Adipocyte (in vitro differentiated cells): Measurements from ENCODE around the gene PSMD8.
A peak's percentile ranks its signal among the peaks of the same experiment; 100 is the strongest.

Experiments used
- DNase-seq: peaks from one replicate; pipeline ENCODE4 v3.0.0-alpha.2; 2015; ENCODE audit warnings: low read depth
- H3K27me3 ChIP-seq: replicated peaks from 2 replicates; pipeline ENCODE4 v1.7.0; 2013; ENCODE audit warnings: mild to moderate bottlenecking, low read length, moderate library complexity; ENCODE audit not compliant: control insufficient read depth, insufficient read depth
- H3K36me3 ChIP-seq: 2 replicates; pipeline ENCODE4 v1.7.0; 2013; ENCODE audit warnings: low read length, mild to moderate bottlenecking, moderate library complexity; ENCODE audit not compliant: control insufficient read depth, insufficient read depth, severe bottlenecking
- H3K4me1 ChIP-seq: 2 replicates; pipeline ENCODE4 v1.7.0; 2013; ENCODE audit warnings: mild to moderate bottlenecking, low read length, moderate library complexity; ENCODE audit not compliant: control insufficient read depth, insufficient read depth
- H3K4me3 ChIP-seq: 2 replicates; pipeline ENCODE4 v1.7.0; 2013; ENCODE audit warnings: mild to moderate bottlenecking, low read length, moderate library complexity
- H3K9ac ChIP-seq: 2 replicates; pipeline ENCODE4 v1.7.0; 2013; ENCODE audit warnings: mild to moderate bottlenecking, low read length, moderate library complexity
- H3K9me3 ChIP-seq: 2 replicates; pipeline ENCODE4 v1.7.0; 2013; ENCODE audit warnings: mild to moderate bottlenecking, low read length, moderate library complexity; ENCODE audit not compliant: control insufficient read depth

Gene PSMD8

GRCh38 chr19:38350883-38351282 lies 23.5 kb upstream of the PSMD8 start:
- no peak overlapping the region for H3K9ac ChIP-seq
- DNase-seq = no peak
- H3K27me3 ChIP-seq = peaks cover 22% of the 10 kb centered on the region
- no peak overlapping the region for H3K4me3 ChIP-seq
- H3K9me3 ChIP-seq = no peaks in the 10 kb centered on the region
- no peaks in the 10 kb centered on the region for H3K4me1 ChIP-seq
- no peaks in the 10 kb centered on the region for H3K36me3 ChIP-seq

DNA sequence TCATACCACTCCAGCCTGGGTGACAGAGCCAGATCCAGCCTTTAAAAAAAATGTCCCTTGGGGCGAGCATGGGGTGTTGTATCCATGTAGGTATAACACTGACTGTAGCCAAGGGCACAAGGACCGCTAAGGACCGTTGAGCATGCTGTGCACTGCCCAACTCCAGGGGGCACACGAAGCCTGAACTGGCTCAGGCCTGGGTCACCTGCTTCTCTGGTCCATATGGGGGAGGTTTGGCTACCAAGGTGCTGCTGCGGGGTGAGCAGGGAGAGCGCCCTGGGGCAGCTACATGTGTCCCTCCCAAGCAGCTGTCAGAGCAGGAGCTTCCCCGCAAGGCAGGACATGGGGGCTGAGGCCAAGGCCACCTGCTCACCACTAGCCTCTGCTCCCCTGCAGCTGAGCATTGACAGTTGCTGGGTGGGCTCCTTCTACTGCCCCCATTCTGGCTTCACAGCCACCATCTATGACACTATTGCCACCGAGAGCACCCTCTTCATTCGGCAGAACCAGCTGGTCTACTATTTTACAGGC lies 22.4 kb upstream of the PSMD8 start:
- no peaks in the 10 kb centered on the region for H3K36me3 ChIP-seq
- H3K9ac ChIP-seq = no peak overlapping the region
- no peak for DNase-seq
- no peaks in the 10 kb centered on the region for H3K9me3 ChIP-seq
- H3K4me3 ChIP-seq = no peak overlapping the region
- H3K27me3 ChIP-seq = peaks cover 32% of the 10 kb centered on the region
- no peaks in the 10 kb centered on the region for H3K4me1 ChIP-seq

GRCh38 chr19:38352611-38353010 lies 21.8 kb upstream of the PSMD8 start:
- H3K27me3 ChIP-seq = peaks cover 33% of the 10 kb centered on the region
- no peak overlapping the region for H3K4me3 ChIP-seq
- no peaks in the 10 kb centered on the region for H3K9me3 ChIP-seq
- no peaks in the 10 kb centered on the region for H3K4me1 ChIP-seq
- H3K36me3 ChIP-seq = no peaks in the 10 kb centered on the region
- H3K9ac ChIP-seq = no peak overlapping the region
- no peak for DNase-seq

- Histone ChIP-seq H3K4me3 (no peak overlapping the region), H3K27me3 (peaks cover 63% of the 10 kb centered on the region), H3K9me3 (no peaks in the 10 kb centered on the region), H3K9ac (no peak overlapping the region), H3K4me1 (no peaks in the 10 kb centered on the region), H3K36me3 (no peaks in the 10 kb centered on the region)
- DNase-seq = no peak
Observed at GRCh38 chr19:38355728-38356725, 18.3 kb upstream of the PSMD8 start.

DNA sequence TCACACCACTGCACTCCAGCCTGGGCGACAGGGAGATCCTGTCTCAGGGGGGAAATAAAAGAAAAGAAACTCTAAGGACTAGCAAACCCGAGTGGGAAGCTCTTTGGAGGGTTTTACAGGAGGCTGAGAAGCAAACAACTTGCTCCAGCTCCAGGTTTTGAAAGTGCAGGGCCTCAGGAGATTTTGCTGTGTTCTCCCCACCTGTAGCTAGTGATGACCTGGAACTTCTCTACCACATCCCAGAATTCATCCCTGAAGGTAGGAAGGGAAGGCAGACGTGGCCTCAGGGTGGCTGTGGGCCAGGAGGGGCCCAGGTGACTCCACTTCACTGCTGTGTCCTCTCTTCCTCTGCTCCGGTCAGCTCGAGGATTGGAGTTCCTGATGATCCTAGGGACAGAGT lies 16.3 kb upstream of the PSMD8 start:
- peaks cover 59% of the 10 kb centered on the region for H3K27me3 ChIP-seq
- no peaks in the 10 kb centered on the region for H3K4me1 ChIP-seq
- no peak for DNase-seq
- H3K9ac ChIP-seq = no peak overlapping the region
- no peaks in the 10 kb centered on the region for H3K36me3 ChIP-seq
- H3K9me3 ChIP-seq = no peaks in the 10 kb centered on the region
- H3K4me3 ChIP-seq = no peak overlapping the region

DNA sequence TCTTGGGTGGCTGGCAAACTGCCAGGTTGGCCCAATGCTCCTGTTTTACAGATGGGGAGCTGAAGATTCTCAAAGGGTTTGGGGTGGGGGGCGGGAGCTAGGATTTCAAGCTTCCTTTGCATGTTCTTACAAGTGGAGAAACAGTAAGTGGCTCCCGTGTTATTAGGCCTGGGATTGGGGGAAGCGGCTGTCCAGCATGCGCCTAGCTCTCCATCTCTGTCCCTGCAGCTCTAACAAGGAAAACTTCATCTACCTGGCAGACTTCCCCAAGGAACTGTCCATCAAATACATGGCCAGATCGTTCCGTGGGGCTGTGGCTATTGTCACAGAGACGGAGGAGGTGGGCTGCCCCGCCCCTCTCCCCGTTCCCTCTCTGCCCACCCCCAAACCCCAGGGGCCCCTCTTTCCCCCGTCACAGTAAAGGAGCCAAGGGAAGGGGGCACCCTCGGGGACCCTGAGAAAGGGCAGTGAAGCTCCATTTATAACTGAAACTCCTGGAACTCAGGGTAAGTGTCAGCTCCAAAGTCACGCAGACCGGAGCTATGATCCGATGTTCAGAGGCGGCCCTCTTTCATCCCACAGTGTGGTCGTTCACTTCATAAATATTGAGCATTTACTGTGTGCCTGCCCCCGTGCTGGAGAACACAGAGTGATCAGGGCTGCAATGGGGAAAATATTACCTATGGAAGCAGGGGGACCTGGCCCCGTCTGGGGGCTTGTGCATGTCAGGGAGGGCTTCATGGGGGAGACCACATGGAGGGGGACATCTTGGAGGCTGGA lies 14.9 kb upstream of the PSMD8 start:
- no peaks in the 10 kb centered on the region for H3K36me3 ChIP-seq
- no peaks in the 10 kb centered on the region for H3K4me1 ChIP-seq
- no peak overlapping the region for H3K4me3 ChIP-seq
- H3K9ac ChIP-seq = no peak overlapping the region
- H3K27me3 ChIP-seq = peaks cover 53% of the 10 kb centered on the region
- no peak for DNase-seq
- H3K9me3 ChIP-seq = no peaks in the 10 kb centered on the region

- peaks cover 49% of the 10 kb centered on the region for H3K27me3 ChIP-seq
- H3K36me3 ChIP-seq = no peaks in the 10 kb centered on the region
- no peak for DNase-seq
- H3K4me3 ChIP-seq = no peak overlapping the region
- no peak overlapping the region for H3K9ac ChIP-seq
- H3K4me1 ChIP-seq = no peaks in the 10 kb centered on the region
- no peaks in the 10 kb centered on the region for H3K9me3 ChIP-seq
Observed at GRCh38 chr19:38360351-38360750, 14.0 kb upstream of the PSMD8 start.

GRCh38 chr19:38360839-38361631 lies 13.3 kb upstream of the PSMD8 start:
- H3K9ac ChIP-seq = peak overlapping the region; percentile 29
- no peak for DNase-seq

GRCh38 chr19:38361633-38362075 lies 12.7 kb upstream of the PSMD8 start:
- H3K9me3 ChIP-seq = no peaks in the 10 kb centered on the region

More at GRCh38 chr19:38360839-38361631, 13.3 kb upstream of the PSMD8 start:
- Histone ChIP-seq H3K9me3 (no peaks in the 10 kb centered on the region), H3K4me1 (no peaks in the 10 kb centered on the region), H3K4me3 (peak overlapping the region; percentile 76), H3K36me3 (no peaks in the 10 kb centered on the region), H3K27me3 (peaks cover 46% of the 10 kb centered on the region)

DNA sequence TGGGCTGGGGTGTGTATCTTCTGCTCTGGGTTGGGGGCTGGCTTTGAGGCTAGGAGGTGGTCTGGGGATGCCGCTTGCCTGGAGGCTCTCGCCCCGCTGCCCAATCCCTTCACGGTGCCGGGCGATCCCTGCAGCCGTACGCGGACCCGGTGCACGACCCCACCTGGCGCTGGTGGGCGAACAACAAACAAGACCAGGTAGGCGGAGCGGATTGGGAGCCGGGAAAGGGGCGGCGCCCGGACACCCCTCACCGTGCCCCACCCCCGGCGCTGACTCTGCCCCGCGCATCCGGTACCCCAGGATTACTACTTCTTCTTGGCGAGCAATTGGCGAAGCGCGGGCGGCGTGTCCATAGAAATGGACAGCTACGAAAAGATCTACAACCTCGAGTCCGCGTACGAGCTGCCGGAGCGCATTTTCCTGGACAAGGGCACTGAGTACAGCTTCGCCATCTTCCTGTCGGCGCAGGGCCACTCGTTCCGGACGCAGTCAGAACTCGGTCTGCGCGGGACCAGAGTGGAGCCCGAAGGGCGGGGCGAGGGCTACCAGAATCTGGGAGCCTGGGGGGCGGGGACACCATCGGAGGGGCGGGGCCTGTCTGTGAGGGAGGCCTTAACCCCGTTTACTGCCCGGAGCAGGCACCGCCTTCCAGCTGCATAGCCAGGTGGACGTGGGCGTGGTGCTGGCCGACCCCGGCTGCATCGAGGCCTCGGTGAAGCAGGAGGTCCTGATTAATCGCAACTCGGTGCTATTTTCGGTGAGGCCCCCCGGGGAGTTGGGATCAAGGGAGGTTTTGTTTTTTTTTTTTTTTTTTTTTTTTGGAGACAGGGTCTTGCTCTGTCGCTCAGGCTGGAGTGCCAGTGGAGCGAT lies 12.1 kb upstream of the PSMD8 start:
- peak; percentile 73 for DNase-seq
- Histone ChIP-seq H3K4me3 (peak overlapping the region; percentile 78), H3K4me1 (no peaks in the 10 kb centered on the region), H3K9ac (peak overlapping the region; percentile 29), H3K27me3 (peaks cover 45% of the 10 kb centered on the region), H3K9me3 (no peaks in the 10 kb centered on the region), H3K36me3 (no peaks in the 10 kb centered on the region)

More at GRCh38 chr19:38361633-38362075, 12.7 kb upstream of the PSMD8 start:
- H3K9ac ChIP-seq = peak overlapping the region; percentile 29
- H3K4me3 ChIP-seq = peak overlapping the region; percentile 78
- H3K36me3 ChIP-seq = no peaks in the 10 kb centered on the region
- no peaks in the 10 kb centered on the region for H3K4me1 ChIP-seq
- DNase-seq = peak; percentile 84
- peaks cover 45% of the 10 kb centered on the region for H3K27me3 ChIP-seq
